ENCODE results near the gene SUSD2. TPM values are rescaled to one million over a fixed set of nuclear protein-coding genes. Genes with fewer than 3 reads are reported as not detected.
A peak's percentile ranks its signal among the peaks of the same experiment; 100 is the strongest.
"Not testable (repeated sequence)": the region's sequence is repeated elsewhere in the genome, so short reads cannot be mapped to it uniquely, and the experiment has no call there.

SUSD2 gene
- total RNA-seq, 1 donor from 2014 or later: 4.5 TPM

DNA sequence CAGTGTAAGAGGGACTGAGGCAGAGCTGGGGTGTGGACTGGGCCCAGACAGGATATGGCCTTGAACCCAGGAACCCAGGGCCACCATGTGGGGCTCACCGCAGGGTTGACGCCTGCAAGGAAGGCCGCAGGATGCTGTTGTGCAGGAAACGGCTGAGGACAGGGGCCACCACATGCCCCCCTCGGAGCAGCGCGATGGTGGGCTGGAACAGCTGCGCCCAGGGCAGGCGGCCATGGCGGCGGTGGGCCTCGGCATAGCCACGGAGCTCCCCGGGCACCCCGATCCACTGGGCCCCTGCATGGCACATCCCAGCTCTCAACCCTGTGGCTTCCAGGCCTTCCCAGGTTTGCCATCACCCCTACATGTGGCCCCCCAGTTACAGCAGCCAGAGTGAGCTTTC is 51.4 kb downstream of the SUSD2 start:
- no peaks in the 10 kb centered on the region for H3K9me3 Mint-ChIP-seq (ENCODE audit: unreplicated experiment)
- H3K36me3 Mint-ChIP-seq (ENCODE audit: unreplicated experiment): peaks cover 18% of the 10 kb centered on the region
- no peak overlapping the region for H3K27ac Mint-ChIP-seq (ENCODE audit: unreplicated experiment)
- peaks cover 23% of the 10 kb centered on the region for H3K4me1 Mint-ChIP-seq (ENCODE audit: unreplicated experiment)
- H3K27me3 Mint-ChIP-seq (ENCODE audit: unreplicated experiment): no peaks in the 10 kb centered on the region
- TF ChIP-seq, protein P1, sequence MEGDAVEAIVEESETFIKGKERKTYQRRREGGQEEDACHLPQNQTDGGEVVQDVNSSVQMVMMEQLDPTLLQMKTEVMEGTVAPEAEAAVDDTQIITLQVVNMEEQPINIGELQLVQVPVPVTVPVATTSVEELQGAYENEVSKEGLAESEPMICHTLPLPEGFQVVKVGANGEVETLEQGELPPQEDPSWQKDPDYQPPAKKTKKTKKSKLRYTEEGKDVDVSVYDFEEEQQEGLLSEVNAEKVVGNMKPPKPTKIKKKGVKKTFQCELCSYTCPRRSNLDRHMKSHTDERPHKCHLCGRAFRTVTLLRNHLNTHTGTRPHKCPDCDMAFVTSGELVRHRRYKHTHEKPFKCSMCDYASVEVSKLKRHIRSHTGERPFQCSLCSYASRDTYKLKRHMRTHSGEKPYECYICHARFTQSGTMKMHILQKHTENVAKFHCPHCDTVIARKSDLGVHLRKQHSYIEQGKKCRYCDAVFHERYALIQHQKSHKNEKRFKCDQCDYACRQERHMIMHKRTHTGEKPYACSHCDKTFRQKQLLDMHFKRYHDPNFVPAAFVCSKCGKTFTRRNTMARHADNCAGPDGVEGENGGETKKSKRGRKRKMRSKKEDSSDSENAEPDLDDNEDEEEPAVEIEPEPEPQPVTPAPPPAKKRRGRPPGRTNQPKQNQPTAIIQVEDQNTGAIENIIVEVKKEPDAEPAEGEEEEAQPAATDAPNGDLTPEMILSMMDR (IDR thresholded peaks at IDR 0.05): no peak
- no peak overlapping the region for H3K4me3 Mint-ChIP-seq (ENCODE audit: unreplicated experiment)
- DNase-seq (ENCODE audit: extremely low spot score, unreplicated experiment): no peak

DNA sequence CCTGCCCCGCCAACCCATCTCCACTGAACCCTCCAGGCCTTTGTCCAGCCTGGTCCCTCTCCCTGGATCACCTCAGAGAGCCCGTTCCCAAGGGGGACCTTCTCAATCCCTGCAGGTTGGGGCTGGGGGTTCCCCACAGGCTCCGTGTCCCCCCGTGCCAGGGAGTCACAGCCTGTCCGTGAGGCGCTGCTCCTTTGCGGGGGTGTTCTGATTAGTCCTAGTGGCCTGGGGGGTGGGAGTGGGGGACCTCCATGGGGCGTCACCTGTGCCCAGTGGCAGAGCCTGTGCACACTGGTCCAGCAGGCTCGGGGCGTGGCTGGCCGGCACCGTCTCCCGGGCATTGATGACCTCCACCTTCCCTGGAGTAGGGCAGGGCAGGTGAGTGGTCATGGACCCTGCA is 51.9 kb downstream of the SUSD2 start:
- Mint-ChIP-seq H3K36me3 (ENCODE audit: unreplicated experiment) (peaks cover 15% of the 10 kb centered on the region), H3K9me3 (ENCODE audit: unreplicated experiment) (no peaks in the 10 kb centered on the region), H3K4me3 (ENCODE audit: unreplicated experiment) (no peak overlapping the region), H3K27ac (ENCODE audit: unreplicated experiment) (no peak overlapping the region), H3K4me1 (ENCODE audit: unreplicated experiment) (peaks cover 23% of the 10 kb centered on the region), H3K27me3 (ENCODE audit: unreplicated experiment) (no peaks in the 10 kb centered on the region)
- no peak for DNase-seq (ENCODE audit: extremely low spot score, unreplicated experiment)
- TF ChIP-seq, protein P1 (IDR thresholded peaks at IDR 0.05): no peak

DNA sequence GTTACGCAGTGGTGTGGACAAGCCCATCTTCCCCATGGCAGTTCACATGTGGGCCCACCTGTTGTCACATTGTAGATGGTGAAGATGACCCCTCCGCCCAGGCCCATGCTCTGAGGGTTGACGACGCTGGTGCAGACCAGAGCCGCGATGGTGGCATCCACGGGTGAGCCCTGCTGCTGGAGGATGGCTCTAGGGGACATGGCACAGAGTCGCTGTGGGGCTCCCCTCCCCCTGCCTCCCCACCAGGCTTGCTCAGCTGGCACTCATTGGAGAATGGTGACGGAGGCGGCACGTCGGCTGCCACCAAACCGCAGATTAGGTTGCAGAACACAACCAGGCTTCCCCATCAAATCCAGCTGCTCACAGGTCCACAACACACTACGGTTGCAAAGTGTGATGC is 52.5 kb downstream of the SUSD2 start:
- peaks cover 23% of the 10 kb centered on the region for H3K4me1 Mint-ChIP-seq (ENCODE audit: unreplicated experiment)
- H3K27me3 Mint-ChIP-seq (ENCODE audit: unreplicated experiment): no peaks in the 10 kb centered on the region
- no peak overlapping the region for H3K4me3 Mint-ChIP-seq (ENCODE audit: unreplicated experiment)
- no peak overlapping the region for H3K27ac Mint-ChIP-seq (ENCODE audit: unreplicated experiment)
- H3K36me3 Mint-ChIP-seq (ENCODE audit: unreplicated experiment): peaks cover 14% of the 10 kb centered on the region
- H3K9me3 Mint-ChIP-seq (ENCODE audit: unreplicated experiment): no peaks in the 10 kb centered on the region
- DNase-seq (ENCODE audit: extremely low spot score, unreplicated experiment): no peak
- TF ChIP-seq, protein P1 (IDR thresholded peaks at IDR 0.05): no peak

DNA sequence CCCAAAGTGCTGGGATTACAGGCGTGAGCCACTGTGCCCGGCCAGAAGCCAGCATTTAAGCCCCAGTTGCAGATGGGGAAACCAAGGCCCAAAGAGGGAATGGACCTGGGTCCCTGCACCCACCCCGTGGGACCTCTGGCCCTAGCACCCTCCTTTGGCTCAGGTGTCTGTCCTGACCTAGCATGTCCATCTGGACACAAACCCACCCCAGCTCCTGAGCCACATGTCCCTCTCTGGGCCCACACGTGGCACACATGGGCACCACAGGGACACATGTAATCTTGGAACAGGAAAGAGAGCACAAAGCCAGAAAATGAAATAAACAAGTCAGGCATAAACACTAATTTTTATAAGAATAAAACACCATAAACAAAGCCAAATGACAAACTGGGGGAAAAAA is 54.0 kb downstream of the SUSD2 start:
- Mint-ChIP-seq H3K27me3 (ENCODE audit: unreplicated experiment) (no peaks in the 10 kb centered on the region), H3K36me3 (ENCODE audit: unreplicated experiment) (peaks cover 13% of the 10 kb centered on the region), H3K27ac (ENCODE audit: unreplicated experiment) (peak overlapping the region; percentile 34), H3K9me3 (ENCODE audit: unreplicated experiment) (no peaks in the 10 kb centered on the region), H3K4me1 (ENCODE audit: unreplicated experiment) (peaks cover 29% of the 10 kb centered on the region), H3K4me3 (ENCODE audit: unreplicated experiment) (no peak overlapping the region)
- TF ChIP-seq, protein P1 (IDR thresholded peaks at IDR 0.05): no peak
- DNase-seq (ENCODE audit: extremely low spot score, unreplicated experiment): no peak

DNA sequence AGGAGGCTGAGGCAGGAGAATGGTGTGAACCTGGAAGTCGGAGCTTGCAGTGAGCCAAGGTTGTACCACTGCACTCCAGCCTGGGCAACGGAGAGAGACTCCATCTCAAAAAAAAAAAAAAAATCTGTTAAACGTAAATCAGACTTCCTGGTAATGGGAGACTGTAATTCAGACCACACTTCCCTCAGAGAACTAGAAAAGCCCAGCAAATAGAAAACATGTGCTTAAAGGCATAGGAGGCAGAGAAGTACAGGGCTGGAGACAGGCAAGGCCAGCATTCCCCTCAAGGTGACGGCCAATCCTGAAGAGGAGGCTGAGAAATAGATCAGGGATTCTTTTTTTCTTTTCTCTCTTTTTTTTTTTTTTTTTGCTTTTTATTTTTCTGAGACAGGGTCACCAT is 55.4 kb downstream of the SUSD2 start:
- TF ChIP-seq, protein P1 (IDR thresholded peaks at IDR 0.05): no peak
- Mint-ChIP-seq H3K27ac (ENCODE audit: unreplicated experiment) (peak overlapping the region; percentile 65), H3K9me3 (ENCODE audit: unreplicated experiment) (no peaks in the 10 kb centered on the region), H3K4me3 (ENCODE audit: unreplicated experiment) (no peak overlapping the region), H3K27me3 (ENCODE audit: unreplicated experiment) (no peaks in the 10 kb centered on the region), H3K4me1 (ENCODE audit: unreplicated experiment) (peaks cover 33% of the 10 kb centered on the region), H3K36me3 (ENCODE audit: unreplicated experiment) (peaks cover 9% of the 10 kb centered on the region)
- no peak for DNase-seq (ENCODE audit: extremely low spot score, unreplicated experiment)

DNA sequence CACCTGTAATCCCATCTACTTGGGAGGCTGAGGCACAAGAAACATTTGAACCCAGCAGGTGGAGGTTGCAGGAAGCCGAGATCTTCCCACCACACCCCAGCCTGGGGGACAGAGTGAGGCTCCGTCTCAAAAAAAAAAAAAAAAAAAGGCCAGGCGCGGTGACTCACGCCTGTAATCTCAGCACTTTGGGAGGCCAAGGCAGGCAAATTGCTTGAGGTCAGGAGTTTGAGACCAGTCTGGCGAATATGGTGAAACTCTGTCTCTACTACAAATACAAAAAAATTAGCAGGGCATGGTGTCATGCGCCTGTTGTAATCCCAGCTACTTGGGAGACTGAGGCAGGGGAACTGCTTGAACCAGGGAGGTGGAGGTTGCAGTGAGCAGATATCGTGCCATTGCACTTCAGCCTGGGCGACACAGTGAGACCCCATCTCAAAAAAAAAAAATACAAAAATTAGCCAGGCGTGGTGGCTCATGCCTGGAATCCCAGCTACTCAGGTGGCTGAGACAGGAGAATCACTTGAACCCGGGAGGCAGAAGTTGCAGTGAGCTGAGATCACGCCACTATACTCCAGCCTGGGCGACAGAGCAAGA is 56.9 kb downstream of the SUSD2 start:
- peaks cover 47% of the 10 kb centered on the region for H3K4me1 Mint-ChIP-seq (ENCODE audit: unreplicated experiment)
- H3K9me3 Mint-ChIP-seq (ENCODE audit: unreplicated experiment); H3K27me3 Mint-ChIP-seq (ENCODE audit: unreplicated experiment); DNase-seq (ENCODE audit: extremely low spot score, unreplicated experiment); H3K4me3 Mint-ChIP-seq (ENCODE audit: unreplicated experiment); H3K36me3 Mint-ChIP-seq (ENCODE audit: unreplicated experiment); H3K27ac Mint-ChIP-seq (ENCODE audit: unreplicated experiment): not testable (repeated sequence)

All from osteocyte (in vitro differentiated cells).